WTC11 (cell line): Measurements from ENCODE around the gene SERPINH1.
A peak's percentile ranks its signal among the peaks of the same experiment; 100 is the strongest.

Experiments
- MYBL2 ChIP-seq: sonication (generic); formaldehyde crosslinking; IDR thresholded peaks from 2 replicates; pipeline ENCODE4 v1.8.1; 2023; ENCODE audit warnings: mild to moderate bottlenecking, moderate library complexity, missing genetic modification reagents
- TF ChIP-seq, protein P1 (sequence below): sonication (generic); formaldehyde crosslinking; IDR thresholded peaks from 2 replicates; pipeline ENCODE4 v1.8.1; 2023; ENCODE audit warnings: mild to moderate bottlenecking, missing genetic modification reagents, moderate library complexity
- TF ChIP-seq, protein P2 (sequence below): sonication (generic); formaldehyde crosslinking; IDR thresholded peaks from 2 replicates; pipeline ENCODE4 v1.8.0; 2022; ENCODE audit warnings: mild to moderate bottlenecking, missing genetic modification reagents
- TF ChIP-seq, protein P3 (sequence below): fragments of 200-600 bp; IDR thresholded peaks from 2 replicates; pipeline ENCODE4 v1.8.0; 2022; ENCODE audit warnings: antibody characterized with exemption

DNA sequence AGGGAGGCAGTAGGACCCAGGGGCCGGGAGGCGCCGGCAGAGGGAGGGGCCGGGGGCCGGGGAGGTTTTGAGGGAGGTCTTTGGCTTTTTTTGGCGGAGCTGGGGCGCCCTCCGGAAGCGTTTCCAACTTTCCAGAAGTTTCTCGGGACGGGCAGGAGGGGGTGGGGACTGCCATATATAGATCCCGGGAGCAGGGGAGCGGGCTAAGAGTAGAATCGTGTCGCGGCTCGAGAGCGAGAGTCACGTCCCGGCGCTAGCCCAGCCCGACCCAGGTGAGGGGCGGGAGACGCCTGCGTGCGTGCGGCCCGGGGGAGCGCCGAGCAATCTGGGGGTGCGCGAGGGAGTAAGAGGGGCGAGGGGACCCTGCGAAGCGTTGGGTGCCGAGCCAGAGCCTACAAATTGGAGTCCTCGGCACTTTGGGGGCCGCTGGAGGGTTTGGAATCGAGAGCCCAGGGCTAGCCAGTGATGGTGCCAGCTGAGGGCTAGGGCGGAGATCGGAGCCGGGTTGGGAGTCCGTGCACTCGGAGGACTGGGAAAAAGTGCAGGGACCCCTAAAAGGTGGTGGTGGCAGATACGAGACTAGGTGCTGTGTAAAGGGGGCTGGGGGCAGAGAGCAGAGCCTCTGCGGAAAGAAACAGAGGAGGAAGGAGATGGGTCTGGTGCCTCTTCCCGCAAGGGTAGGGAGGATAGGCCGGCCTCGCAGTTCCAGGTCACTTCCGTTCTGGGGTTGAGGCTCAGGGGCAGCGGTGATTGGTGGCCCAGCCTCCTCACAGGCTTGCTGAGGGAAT is at the start of gene SERPINH1:
- TF ChIP-seq MYBL2 = peak; percentile 84; the same call in 1 of the 2 replicates
- TF ChIP-seq, protein P1, sequence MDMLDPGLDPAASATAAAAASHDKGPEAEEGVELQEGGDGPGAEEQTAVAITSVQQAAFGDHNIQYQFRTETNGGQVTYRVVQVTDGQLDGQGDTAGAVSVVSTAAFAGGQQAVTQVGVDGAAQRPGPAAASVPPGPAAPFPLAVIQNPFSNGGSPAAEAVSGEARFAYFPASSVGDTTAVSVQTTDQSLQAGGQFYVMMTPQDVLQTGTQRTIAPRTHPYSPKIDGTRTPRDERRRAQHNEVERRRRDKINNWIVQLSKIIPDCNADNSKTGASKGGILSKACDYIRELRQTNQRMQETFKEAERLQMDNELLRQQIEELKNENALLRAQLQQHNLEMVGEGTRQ (CRISPR knock-in tag) = no peak
- TF ChIP-seq, protein P2, sequence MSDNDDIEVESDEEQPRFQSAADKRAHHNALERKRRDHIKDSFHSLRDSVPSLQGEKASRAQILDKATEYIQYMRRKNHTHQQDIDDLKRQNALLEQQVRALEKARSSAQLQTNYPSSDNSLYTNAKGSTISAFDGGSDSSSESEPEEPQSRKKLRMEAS = no peak
- TF ChIP-seq, protein P3, sequence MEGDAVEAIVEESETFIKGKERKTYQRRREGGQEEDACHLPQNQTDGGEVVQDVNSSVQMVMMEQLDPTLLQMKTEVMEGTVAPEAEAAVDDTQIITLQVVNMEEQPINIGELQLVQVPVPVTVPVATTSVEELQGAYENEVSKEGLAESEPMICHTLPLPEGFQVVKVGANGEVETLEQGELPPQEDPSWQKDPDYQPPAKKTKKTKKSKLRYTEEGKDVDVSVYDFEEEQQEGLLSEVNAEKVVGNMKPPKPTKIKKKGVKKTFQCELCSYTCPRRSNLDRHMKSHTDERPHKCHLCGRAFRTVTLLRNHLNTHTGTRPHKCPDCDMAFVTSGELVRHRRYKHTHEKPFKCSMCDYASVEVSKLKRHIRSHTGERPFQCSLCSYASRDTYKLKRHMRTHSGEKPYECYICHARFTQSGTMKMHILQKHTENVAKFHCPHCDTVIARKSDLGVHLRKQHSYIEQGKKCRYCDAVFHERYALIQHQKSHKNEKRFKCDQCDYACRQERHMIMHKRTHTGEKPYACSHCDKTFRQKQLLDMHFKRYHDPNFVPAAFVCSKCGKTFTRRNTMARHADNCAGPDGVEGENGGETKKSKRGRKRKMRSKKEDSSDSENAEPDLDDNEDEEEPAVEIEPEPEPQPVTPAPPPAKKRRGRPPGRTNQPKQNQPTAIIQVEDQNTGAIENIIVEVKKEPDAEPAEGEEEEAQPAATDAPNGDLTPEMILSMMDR = no peak
